Stimulated activated CD8-positive, alpha-beta memory T cell treated with anti-CD3 and anti-CD28 coated beads, Interleukin-7, amount 100 ng/mL, for 1 hour (primary cell): ENCODE results near the gene SERBP1.

Experiments used
- DNase-seq, 2 donors: peaks; one replicate each; pipeline ENCODE4 v3.0.0-alpha.2; 2020; ENCODE audit warnings: low read depth in 2 of 2

The SERBP1 gene

GRCh38 chr1:67361641-67362040, 68.6 kb downstream of the SERBP1 start:
- DNase-seq, result no peak

- DNase-seq, result no peak
Measured at GRCh38 chr1:67359592-67359991, 70.6 kb downstream of the SERBP1 start.
